Activated CD4-positive, alpha-beta T cell treated with anti-CD3 and anti-CD28 coated beads for 48 hours (primary cell): Measurements from ENCODE around the gene BEX4.

Experiments used
- DNase-seq: peaks from one replicate; pipeline ENCODE4 v3.0.0-alpha.2; 2020

Gene BEX4

DNA sequence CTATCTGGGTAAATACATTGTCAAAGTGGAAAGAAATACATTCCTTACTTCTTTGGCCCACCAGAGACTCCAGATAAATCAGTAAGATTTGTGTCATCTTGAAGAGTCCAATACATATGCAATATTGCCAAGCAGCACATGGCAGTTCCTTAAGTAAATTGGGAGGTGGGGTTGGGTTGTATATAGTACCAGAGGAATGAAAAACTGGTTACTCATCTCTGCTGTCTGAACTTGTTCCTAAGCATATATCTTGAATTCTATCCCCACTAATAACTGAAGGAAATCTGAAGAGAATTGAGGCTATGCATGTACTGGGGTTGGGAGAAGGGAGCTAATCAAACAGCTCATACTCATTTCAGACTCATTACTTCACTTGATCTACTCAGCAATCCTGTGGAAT lies 25.2 kb downstream of the BEX4 start:
- no peak for DNase-seq

DNA sequence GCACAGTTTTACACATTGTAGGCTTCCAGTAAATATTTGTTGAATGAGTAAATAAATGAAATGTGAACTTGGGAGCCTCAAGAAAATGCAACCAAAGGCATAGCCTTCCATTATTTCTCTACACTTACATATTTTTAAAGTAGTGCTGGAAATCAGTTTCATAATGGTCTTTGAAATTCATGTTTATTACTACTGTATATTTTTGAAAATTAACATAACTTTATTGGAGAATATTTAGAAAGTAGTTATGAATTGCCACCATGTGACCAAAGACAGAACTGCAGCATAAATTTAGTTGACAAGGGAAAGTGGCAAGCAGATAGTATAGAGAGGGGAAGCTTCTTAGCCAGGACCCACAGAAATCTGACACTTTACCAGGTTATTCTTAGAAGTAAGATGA lies 33.6 kb downstream of the BEX4 start:
- no peak for DNase-seq

- no peak for DNase-seq
Observed at GRCh38 chrX:103249805-103250204, 34.9 kb downstream of the BEX4 start.

GRCh38 chrX:103250977-103251376 lies 36.1 kb downstream of the BEX4 start:
- DNase-seq = no peak

DNA sequence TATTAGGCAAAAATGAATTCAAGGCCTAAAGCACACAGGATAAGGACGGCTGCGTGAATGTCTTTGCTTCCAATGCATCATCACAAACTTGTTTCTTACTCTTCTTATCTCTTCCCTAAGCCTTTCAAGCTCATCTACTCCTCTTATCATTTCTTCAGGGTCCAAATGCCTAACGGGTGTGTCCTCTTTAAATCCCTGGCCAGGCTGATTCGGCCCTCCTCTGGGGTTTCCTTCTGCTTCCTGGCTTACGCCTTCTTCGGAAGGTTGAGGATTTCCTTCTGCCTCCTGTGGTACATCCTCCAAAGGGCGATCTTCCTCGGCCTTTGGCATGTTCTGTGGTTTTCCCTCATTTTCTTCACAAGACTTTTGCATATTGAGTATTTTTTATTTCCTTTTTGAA lies 38.7 kb downstream of the BEX4 start:
- DNase-seq = no peak

GRCh38 chrX:103254171-103254824 lies 39.4 kb downstream of the BEX4 start:
- DNase-seq = peak; percentile 51

GRCh38 chrX:103254921-103255493 lies 40.1 kb downstream of the BEX4 start, which contains the start of gene TCEAL8:
TCEAL8 (minus strand) TSS chrX:103255155; CDS start chrX:103253979, 1,176 bp downstream.
- peak; percentile 73 for DNase-seq

DNA sequence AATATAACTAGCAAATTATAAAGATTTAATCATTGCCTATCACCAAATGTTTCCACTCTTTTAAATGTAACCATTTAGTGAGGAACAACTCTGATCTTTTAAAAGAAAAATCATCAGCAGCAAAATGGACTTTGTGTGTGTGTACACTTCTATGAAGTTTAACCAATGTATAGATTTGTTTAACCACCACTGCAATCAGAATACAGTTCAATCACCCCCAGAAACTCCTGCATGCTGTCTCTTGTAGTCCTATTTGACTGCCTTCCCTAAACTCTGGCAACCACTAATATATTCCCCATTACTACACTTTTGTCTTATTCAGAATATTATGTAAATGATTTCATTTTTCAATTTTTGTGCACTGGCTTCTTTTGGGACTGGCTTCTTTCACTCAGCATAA lies 41.7 kb downstream of the BEX4 start:
- DNase-seq = no peak

DNA sequence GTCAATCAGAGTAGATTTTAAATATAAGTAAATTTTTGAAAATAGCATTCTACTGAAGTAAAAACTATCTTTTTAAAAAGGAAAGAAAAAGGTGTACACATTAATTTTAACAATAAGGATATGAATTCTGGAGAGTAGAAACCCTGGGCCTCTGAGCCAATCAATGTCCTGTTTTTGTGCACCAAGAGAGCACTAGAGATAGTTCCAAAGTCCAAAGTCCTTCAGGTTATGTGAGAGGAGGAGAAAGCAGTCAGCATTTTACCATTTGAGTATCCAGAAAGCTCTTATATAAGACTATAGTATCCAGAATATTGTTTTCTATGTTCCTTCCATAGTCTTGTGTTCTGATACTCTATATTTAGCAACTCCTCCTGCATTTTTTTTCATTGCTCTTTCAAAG lies 43.4 kb downstream of the BEX4 start:
- no peak for DNase-seq
